ENCODE measurements around the gene UROD.

Gene UROD

DNA sequence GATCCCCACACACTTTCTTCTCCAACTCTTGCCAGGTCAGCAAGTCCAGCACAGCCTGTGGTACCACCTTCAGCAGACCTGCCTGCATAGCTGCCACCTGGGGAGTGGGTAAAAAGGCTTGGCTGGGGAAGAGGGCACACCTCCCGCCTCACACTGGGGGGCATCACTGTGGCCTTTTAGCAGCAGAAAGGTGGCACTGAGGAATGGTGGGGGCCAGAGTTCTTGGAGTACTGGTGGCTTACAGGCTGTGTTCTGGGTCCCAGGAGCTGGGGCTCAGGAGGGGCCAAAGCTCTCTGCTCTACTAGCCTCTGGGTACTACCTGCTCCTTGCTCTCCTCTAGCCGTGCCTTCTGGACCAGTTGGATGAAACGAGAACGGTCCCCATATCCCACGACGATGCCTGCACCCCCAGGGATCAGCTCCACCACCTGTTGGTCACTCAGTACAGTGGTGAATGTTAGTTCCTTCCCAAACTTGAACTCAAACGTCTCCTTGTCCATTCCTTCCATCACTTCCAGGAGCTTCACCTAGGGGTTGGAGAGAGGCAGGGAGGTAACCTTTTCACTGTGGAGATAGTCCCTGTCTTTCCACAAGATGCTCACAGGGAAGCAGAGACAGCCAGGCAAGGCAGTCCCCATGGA lies 7.7 kb upstream of the UROD start:
- H3K36me3 ChIP-seq (replicated peaks in 1 of 2; ENCODE audit: control insufficient read depth in 2 of 2, insufficient read depth in 2 of 2, low read length in 2 of 2) = peaks cover 37 to 74% of the 10 kb centered on the region in 2 donors

GRCh38 chr1:45005761-45006160 lies 6.3 kb upstream of the UROD start:
- no CpG with 5 or more reads among the region's 6 CpGs for WGBS, 2 donors (ENCODE audit: extremely low coverage in 2 of 2, insufficient read length in 2 of 2, insufficient replicate concordance in 1 of 2)
- H3K4me3 ChIP-seq (ENCODE audit: low read length in 2 of 2) = no peak overlapping the region
- H3K36me3 ChIP-seq (replicated peaks in 1 of 2; ENCODE audit: control insufficient read depth in 2 of 2, insufficient read depth in 2 of 2, low read length in 2 of 2) = peaks cover 37 to 77% of the 10 kb centered on the region in 2 donors

More for the DNA sequence above, 7.7 kb upstream of the UROD start:
- H2AK5ac ChIP-seq (ENCODE audit: low read depth, low read length) = no peak overlapping the region
- DNase-seq (ENCODE audit: low spot score) = no peak
- H2BK12ac ChIP-seq (ENCODE audit: low read length) = no peak overlapping the region
- no peaks in the 10 kb centered on the region for H3K4me1 ChIP-seq (ENCODE audit: control insufficient read depth in 2 of 2, insufficient read depth in 1 of 2, low read depth in 1 of 2, low read length in 2 of 2)
- H4K8ac ChIP-seq (ENCODE audit: low read depth, low read length) = no peak overlapping the region
- H3K27ac ChIP-seq (replicated peaks; ENCODE audit: low read length) = no peak overlapping the region
- H3K23ac ChIP-seq (ENCODE audit: low read depth, low read length, poor library complexity) = peak overlapping the region; percentile 50
- no peaks in the 10 kb centered on the region for H3K79me1 ChIP-seq (ENCODE audit: low read depth, low read length)
- no peak overlapping the region for H2AFZ ChIP-seq (ENCODE audit: low read length)
- WGBS, 2 donors (ENCODE audit: extremely low coverage in 2 of 2, insufficient read length in 2 of 2, insufficient replicate concordance in 1 of 2) = no CpG with 5 or more reads among the region's 7 CpGs
- no peak overlapping the region for H2BK120ac ChIP-seq (ENCODE audit: low read depth, low read length)
- H3K9me3 ChIP-seq (replicated peaks in 1 of 2; ENCODE audit: control insufficient read depth in 2 of 2, insufficient read depth in 1 of 2, low read depth in 1 of 2, low read length in 2 of 2) = no peaks in the 10 kb centered on the region
- no peak overlapping the region for H2BK5ac ChIP-seq (ENCODE audit: low read length)
- no peak overlapping the region for H4K91ac ChIP-seq (ENCODE audit: low read depth, low read length, poor library complexity)
- H3K14ac ChIP-seq (ENCODE audit: low read length) = no peak overlapping the region
- H3K9ac ChIP-seq (ENCODE audit: low read depth, low read length, poor library complexity) = peak overlapping the region; percentile 14
- H3K27me3 ChIP-seq (ENCODE audit: control insufficient read depth in 3 of 3, insufficient read depth in 3 of 3, low read depth in 1 of 3, low read length in 3 of 3) = no peaks in the 10 kb centered on the region
- no peak overlapping the region for H3K4ac ChIP-seq (ENCODE audit: low read length)
- no peak overlapping the region for H3K4me2 ChIP-seq (ENCODE audit: insufficient read depth, low read length, poor library complexity, severe bottlenecking)
- no peak overlapping the region for H2BK15ac ChIP-seq (ENCODE audit: low read length)
- no peak overlapping the region for H3K18ac ChIP-seq (ENCODE audit: low read length)
- peak overlapping the region in 1 of 2 donors; percentile 24 for H3K4me3 ChIP-seq (ENCODE audit: low read length in 2 of 2)

GRCh38 chr1:45007311-45007710 lies 4.7 kb upstream of the UROD start:
- WGBS, 2 donors (ENCODE audit: extremely low coverage in 2 of 2, insufficient read length in 2 of 2, insufficient replicate concordance in 1 of 2) = no CpG with 5 or more reads among the region's 11 CpGs
- peaks cover 37 to 71% of the 10 kb centered on the region in 2 donors for H3K36me3 ChIP-seq (replicated peaks in 1 of 2; ENCODE audit: control insufficient read depth in 2 of 2, insufficient read depth in 2 of 2, low read length in 2 of 2)

More at GRCh38 chr1:45005761-45006160, 6.3 kb upstream of the UROD start:
- no peak overlapping the region for H2AK5ac ChIP-seq (ENCODE audit: low read depth, low read length)
- no peak overlapping the region for H3K18ac ChIP-seq (ENCODE audit: low read length)
- H2BK12ac ChIP-seq (ENCODE audit: low read length) = no peak overlapping the region
- H3K9ac ChIP-seq (ENCODE audit: low read depth, low read length, poor library complexity) = no peak overlapping the region
- no peak overlapping the region for H4K8ac ChIP-seq (ENCODE audit: low read depth, low read length)
- no peaks in the 10 kb centered on the region for H3K27me3 ChIP-seq (ENCODE audit: control insufficient read depth in 3 of 3, insufficient read depth in 3 of 3, low read depth in 1 of 3, low read length in 3 of 3)
- H2BK15ac ChIP-seq (ENCODE audit: low read length) = no peak overlapping the region
- no peak overlapping the region for H3K4ac ChIP-seq (ENCODE audit: low read length)
- H2AFZ ChIP-seq (ENCODE audit: low read length) = no peak overlapping the region
- no peak overlapping the region for H3K4me2 ChIP-seq (ENCODE audit: insufficient read depth, low read length, poor library complexity, severe bottlenecking)
- H2BK5ac ChIP-seq (ENCODE audit: low read length) = no peak overlapping the region
- peaks cover 6 to 7% of the 10 kb centered on the region in 2 donors for H3K4me1 ChIP-seq (ENCODE audit: control insufficient read depth in 2 of 2, insufficient read depth in 1 of 2, low read depth in 1 of 2, low read length in 2 of 2)
- no peak overlapping the region for H2BK120ac ChIP-seq (ENCODE audit: low read depth, low read length)
- H3K27ac ChIP-seq (replicated peaks; ENCODE audit: low read length) = no peak overlapping the region
- H3K9me3 ChIP-seq (replicated peaks in 1 of 2; ENCODE audit: control insufficient read depth in 2 of 2, insufficient read depth in 1 of 2, low read depth in 1 of 2, low read length in 2 of 2) = no peaks in the 10 kb centered on the region
- no peaks in the 10 kb centered on the region for H3K79me1 ChIP-seq (ENCODE audit: low read depth, low read length)
- no peak overlapping the region for H3K23ac ChIP-seq (ENCODE audit: low read depth, low read length, poor library complexity)
- H4K91ac ChIP-seq (ENCODE audit: low read depth, low read length, poor library complexity) = no peak overlapping the region
- no peak overlapping the region for H3K14ac ChIP-seq (ENCODE audit: low read length)
- no peak for DNase-seq (ENCODE audit: low spot score)

DNA sequence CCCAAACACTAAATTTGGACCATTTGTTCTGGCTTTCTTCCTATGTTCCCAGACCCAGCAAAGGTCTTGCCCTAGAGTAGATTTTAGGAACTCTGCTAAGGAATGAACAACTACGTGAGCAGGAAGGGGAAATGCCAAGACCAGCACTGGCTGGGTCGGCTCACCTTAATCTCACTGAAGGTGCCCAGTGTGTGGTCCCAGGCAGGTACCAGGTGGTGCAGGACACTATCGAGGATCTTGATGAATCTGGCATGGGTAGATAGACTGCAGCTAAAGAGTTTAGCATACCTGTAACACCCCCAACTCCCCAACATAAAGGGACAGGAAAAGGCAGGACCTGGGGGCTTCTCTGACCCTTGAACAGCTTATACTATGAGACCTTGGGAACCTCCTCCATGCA lies 4.0 kb upstream of the UROD start:
- H2AFZ ChIP-seq (ENCODE audit: low read length) = no peak overlapping the region
- WGBS, 2 donors (ENCODE audit: extremely low coverage in 2 of 2, insufficient read length in 2 of 2, insufficient replicate concordance in 1 of 2) = no CpG with 5 or more reads among the region's 3 CpGs
- no peak overlapping the region for H3K18ac ChIP-seq (ENCODE audit: low read length)
- no peaks in the 10 kb centered on the region for H3K9me3 ChIP-seq (replicated peaks in 1 of 2; ENCODE audit: control insufficient read depth in 2 of 2, insufficient read depth in 1 of 2, low read depth in 1 of 2, low read length in 2 of 2)
- no peaks in the 10 kb centered on the region for H3K27me3 ChIP-seq (ENCODE audit: control insufficient read depth in 3 of 3, insufficient read depth in 3 of 3, low read depth in 1 of 3, low read length in 3 of 3)
- H3K79me1 ChIP-seq (ENCODE audit: low read depth, low read length) = peaks cover 1% of the 10 kb centered on the region
- H2BK15ac ChIP-seq (ENCODE audit: low read length) = no peak overlapping the region
- H2AK5ac ChIP-seq (ENCODE audit: low read depth, low read length) = no peak overlapping the region
- no peak overlapping the region for H2BK12ac ChIP-seq (ENCODE audit: low read length)
- no peak overlapping the region for H4K91ac ChIP-seq (ENCODE audit: low read depth, low read length, poor library complexity)
- H3K23ac ChIP-seq (ENCODE audit: low read depth, low read length, poor library complexity) = no peak overlapping the region
- peaks cover 10 to 12% of the 10 kb centered on the region in 2 donors for H3K4me1 ChIP-seq (ENCODE audit: control insufficient read depth in 2 of 2, insufficient read depth in 1 of 2, low read depth in 1 of 2, low read length in 2 of 2)
- peaks cover 33 to 63% of the 10 kb centered on the region in 2 donors for H3K36me3 ChIP-seq (replicated peaks in 1 of 2; ENCODE audit: control insufficient read depth in 2 of 2, insufficient read depth in 2 of 2, low read length in 2 of 2)
- H3K4me2 ChIP-seq (ENCODE audit: insufficient read depth, low read length, poor library complexity, severe bottlenecking) = no peak overlapping the region
- H3K14ac ChIP-seq (ENCODE audit: low read length) = no peak overlapping the region
- H3K9ac ChIP-seq (ENCODE audit: low read depth, low read length, poor library complexity) = no peak overlapping the region
- no peak overlapping the region for H3K4me3 ChIP-seq (ENCODE audit: low read length in 2 of 2)
- H3K27ac ChIP-seq (replicated peaks; ENCODE audit: low read length) = no peak overlapping the region
- H2BK5ac ChIP-seq (ENCODE audit: low read length) = no peak overlapping the region
- DNase-seq (ENCODE audit: low spot score) = no peak
- H3K4ac ChIP-seq (ENCODE audit: low read length) = no peak overlapping the region
- H2BK120ac ChIP-seq (ENCODE audit: low read depth, low read length) = no peak overlapping the region
- no peak overlapping the region for H4K8ac ChIP-seq (ENCODE audit: low read depth, low read length)

More at GRCh38 chr1:45007311-45007710, 4.7 kb upstream of the UROD start:
- Histone ChIP-seq H3K9ac (ENCODE audit: low read depth, low read length, poor library complexity) (no peak overlapping the region), H3K4me2 (ENCODE audit: insufficient read depth, low read length, poor library complexity, severe bottlenecking) (no peak overlapping the region), H2AK5ac (ENCODE audit: low read depth, low read length) (no peak overlapping the region), H2BK5ac (ENCODE audit: low read length) (no peak overlapping the region), H2AFZ (ENCODE audit: low read length) (no peak overlapping the region), H4K8ac (ENCODE audit: low read depth, low read length) (no peak overlapping the region), H4K91ac (ENCODE audit: low read depth, low read length, poor library complexity) (no peak overlapping the region), H2BK120ac (ENCODE audit: low read depth, low read length) (no peak overlapping the region), H3K14ac (ENCODE audit: low read length) (no peak overlapping the region), H3K18ac (ENCODE audit: low read length) (no peak overlapping the region), H2BK12ac (ENCODE audit: low read length) (no peak overlapping the region), H3K27ac (replicated peaks; ENCODE audit: low read length) (no peak overlapping the region), H3K9me3 (replicated peaks in 1 of 2; ENCODE audit: control insufficient read depth in 2 of 2, insufficient read depth in 1 of 2, low read depth in 1 of 2, low read length in 2 of 2) (no peaks in the 10 kb centered on the region), H3K23ac (ENCODE audit: low read depth, low read length, poor library complexity) (no peak overlapping the region), H2BK15ac (ENCODE audit: low read length) (no peak overlapping the region), H3K4ac (ENCODE audit: low read length) (no peak overlapping the region), H3K4me3 (ENCODE audit: low read length in 2 of 2) (peak overlapping the region in 1 of 2 donors; percentile 18), H3K4me1 (ENCODE audit: control insufficient read depth in 2 of 2, insufficient read depth in 1 of 2, low read depth in 1 of 2, low read length in 2 of 2) (peaks cover 6 to 12% of the 10 kb centered on the region in 2 donors), H3K27me3 (ENCODE audit: control insufficient read depth in 3 of 3, insufficient read depth in 3 of 3, low read depth in 1 of 3, low read length in 3 of 3) (no peaks in the 10 kb centered on the region), H3K79me1 (ENCODE audit: low read depth, low read length) (no peaks in the 10 kb centered on the region)
- no peak for DNase-seq (ENCODE audit: low spot score)

All from neuronal stem cell (in vitro differentiated cells).